ENCODE data around the gene UBE2I.
"Not testable (repeated sequence)": the region's sequence is repeated elsewhere in the genome, so short reads cannot be mapped to it uniquely, and the experiment has no call there.

Gene UBE2I

GRCh38 chr16:1314399-1315068 is 5.1 kb downstream of the UBE2I start:
- no peak for DNase-seq

- DNase-seq = no peak
Measured at GRCh38 chr16:1315081-1316032, 5.9 kb downstream of the UBE2I start.

- DNase-seq = no peak
Measured at GRCh38 chr16:1316033-1316405, 6.6 kb downstream of the UBE2I start.

GRCh38 chr16:1317479-1318267 is 8.2 kb downstream of the UBE2I start:
- DNase-seq = no peak

- no peak for DNase-seq
Measured at GRCh38 chr16:1318268-1318545, 8.8 kb downstream of the UBE2I start.

- no peak for DNase-seq
Measured at GRCh38 chr16:1319041-1319440, 9.6 kb downstream of the UBE2I start.

- no peak for DNase-seq
Measured at GRCh38 chr16:1320097-1320496, 10.7 kb downstream of the UBE2I start.

GRCh38 chr16:1320658-1321240 is 11.3 kb downstream of the UBE2I start:
- no peak for DNase-seq

- DNase-seq = no peak
Measured at GRCh38 chr16:1322407-1322806, 13.0 kb downstream of the UBE2I start.

GRCh38 chr16:1323296-1324239 is 14.1 kb downstream of the UBE2I start:
- no peak for DNase-seq

- no peak for DNase-seq
Measured at GRCh38 chr16:1324286-1324826, 14.9 kb downstream of the UBE2I start.

GRCh38 chr16:1325261-1325660 is 15.8 kb downstream of the UBE2I start:
- DNase-seq = no peak

GRCh38 chr16:1325673-1326371 is 16.4 kb downstream of the UBE2I start:
- no peak for DNase-seq

GRCh38 chr16:1326391-1326790 is 17.0 kb downstream of the UBE2I start:
- DNase-seq = no peak

GRCh38 chr16:1326946-1327618 is 17.6 kb downstream of the UBE2I start:
- DNase-seq = no peak

GRCh38 chr16:1327619-1327947 is 18.1 kb downstream of the UBE2I start:
- DNase-seq = no peak

- not testable (repeated sequence) for DNase-seq
Measured at GRCh38 chr16:1328136-1328535, 18.7 kb downstream of the UBE2I start.

GRCh38 chr16:1328961-1329360 is 19.5 kb downstream of the UBE2I start:
- DNase-seq = not testable (repeated sequence)

GRCh38 chr16:1330260-1330914 is 21.0 kb downstream of the UBE2I start:
- DNase-seq = peak; percentile 27

All from hematopoietic multipotent progenitor cell treated with erythropoietin and hydrocortisone succinate and interleukin-3 and kit ligand, for 6 days (in vitro differentiated cells).